ENCODE measurements around the gene RAB11B.
A peak's percentile ranks its signal among the peaks of the same experiment; 100 is the strongest.
"Not testable (repeated sequence)": the region's sequence is repeated elsewhere in the genome, so short reads cannot be mapped to it uniquely, and the experiment has no call there.

RAB11B gene

DNA sequence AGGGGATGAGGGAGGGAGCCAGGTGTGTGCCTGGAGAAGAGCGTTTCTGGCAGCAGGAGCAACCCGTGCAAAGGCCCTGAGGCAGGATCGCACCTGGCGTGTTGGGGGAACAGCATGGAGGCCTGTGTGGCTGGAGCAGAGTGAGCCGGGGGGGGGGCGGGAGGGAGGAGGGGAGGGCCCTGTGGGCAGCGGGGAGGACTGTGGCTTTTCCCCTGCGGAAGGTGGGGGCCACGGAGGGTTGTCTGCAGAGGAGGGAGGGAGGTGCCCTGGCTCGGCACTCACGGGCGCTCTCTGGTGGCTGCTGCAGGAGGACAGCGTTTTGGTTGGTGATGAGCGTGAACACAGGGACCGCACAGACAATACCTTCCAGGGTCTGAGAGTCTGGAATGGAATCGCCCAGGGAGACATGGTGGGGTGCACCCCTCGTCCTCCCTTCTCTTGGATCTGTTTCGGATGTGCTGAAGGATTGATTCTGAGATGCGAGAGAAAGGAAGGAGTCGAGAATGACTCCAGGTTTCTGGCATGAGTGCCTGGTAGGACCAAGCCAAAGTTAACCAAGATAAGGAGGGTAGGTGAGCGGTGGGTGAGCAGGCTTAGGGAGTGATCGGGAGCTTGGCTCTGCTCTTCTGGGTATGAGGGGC, 6.5 kb downstream of the RAB11B start:
- DNase-seq: peak; percentile 53 to 72

- no peak for DNase-seq
Observed at GRCh38 chr19:8397271-8397670, 7.1 kb downstream of the RAB11B start.

- no peak for DNase-seq
Observed at GRCh38 chr19:8397746-8398310, 7.7 kb downstream of the RAB11B start.

DNA sequence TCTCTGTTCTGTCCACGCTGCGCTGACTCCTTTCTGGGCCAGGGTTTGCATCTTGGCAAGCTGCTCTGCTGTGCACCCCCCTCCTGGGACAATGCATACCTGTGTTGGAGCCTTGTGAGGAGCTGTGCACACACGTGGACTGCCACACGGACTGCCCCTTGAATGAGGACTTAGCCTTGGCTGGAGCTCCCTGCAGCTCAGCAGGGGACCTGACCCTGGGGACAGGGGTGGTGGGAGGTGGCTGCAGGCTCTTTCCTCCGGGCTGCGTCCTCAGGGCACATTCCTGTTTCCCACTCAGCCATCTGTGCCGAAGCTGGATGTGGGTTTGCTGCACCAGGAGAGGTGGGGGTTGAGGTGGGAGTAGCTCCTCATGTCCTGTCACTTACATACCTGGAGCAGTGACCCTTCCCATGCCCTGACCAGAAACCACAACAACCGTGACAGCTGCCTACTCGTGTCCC, 8.2 kb downstream of the RAB11B start:
- no peak for DNase-seq

- DNase-seq: no peak
Observed at GRCh38 chr19:8399681-8400188, 9.6 kb downstream of the RAB11B start.

GRCh38 chr19:8401981-8402411, 11.8 kb downstream of the RAB11B start:
- no peak for DNase-seq

- DNase-seq: no peak
Observed at GRCh38 chr19:8403098-8403819, 13.1 kb downstream of the RAB11B start.

- DNase-seq: no peak
Observed at GRCh38 chr19:8403820-8404109, 13.6 kb downstream of the RAB11B start.

GRCh38 chr19:8404391-8405151, 14.4 kb downstream of the RAB11B start:
- DNase-seq: no peak

GRCh38 chr19:8410718-8411117, 20.6 kb downstream of the RAB11B start:
- DNase-seq: not testable (repeated sequence)

GRCh38 chr19:8412783-8413628, 22.8 kb downstream of the RAB11B start, which contains the start of gene MARCHF2:
MARCHF2 (plus strand) TSS chr19:8413305; CDS start chr19:8421841, 8,536 bp downstream.
- peak; percentile 95 to 96 for DNase-seq

DNA sequence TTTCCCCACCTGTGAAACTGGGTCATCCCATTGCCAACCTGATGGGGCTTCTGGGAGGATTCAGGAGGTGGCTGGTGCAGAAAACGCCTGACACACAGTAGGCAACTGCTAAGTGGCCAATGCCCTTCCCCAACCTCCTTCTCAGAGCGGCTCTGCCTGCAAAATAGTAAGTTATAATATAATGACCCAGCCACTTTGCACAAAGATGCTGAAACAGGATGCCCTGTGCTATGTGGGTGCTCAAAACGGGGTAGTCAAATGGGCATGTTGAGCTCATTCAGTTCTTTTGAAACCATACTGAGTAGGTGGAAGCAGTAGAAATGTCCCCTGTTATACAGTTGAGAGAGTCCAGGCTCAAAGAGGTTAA, 23.5 kb downstream of the RAB11B start:
- no peak for DNase-seq

DNA sequence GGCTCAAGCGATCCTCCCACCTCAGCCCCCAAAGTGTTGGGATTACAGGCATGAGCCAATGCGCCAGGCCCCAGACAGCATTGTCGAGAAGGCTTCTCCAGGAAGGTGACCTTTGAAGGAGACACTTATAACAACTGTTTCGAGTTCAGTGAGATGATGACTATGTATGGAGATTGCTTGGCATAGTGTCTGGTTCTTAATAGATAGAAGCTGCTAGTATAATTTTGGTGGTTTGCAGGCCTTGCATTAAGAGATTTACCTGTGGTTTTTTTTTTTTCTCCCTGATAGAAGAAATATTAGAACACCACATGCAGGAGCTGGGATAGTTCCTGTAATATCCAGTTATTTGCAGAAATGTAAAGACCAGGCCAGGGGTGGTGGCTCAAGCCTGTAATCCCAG, 26.6 kb downstream of the RAB11B start:
- no peak for DNase-seq

GRCh38 chr19:8421484-8422461, 31.6 kb downstream of the RAB11B start:
- no peak for DNase-seq

DNA sequence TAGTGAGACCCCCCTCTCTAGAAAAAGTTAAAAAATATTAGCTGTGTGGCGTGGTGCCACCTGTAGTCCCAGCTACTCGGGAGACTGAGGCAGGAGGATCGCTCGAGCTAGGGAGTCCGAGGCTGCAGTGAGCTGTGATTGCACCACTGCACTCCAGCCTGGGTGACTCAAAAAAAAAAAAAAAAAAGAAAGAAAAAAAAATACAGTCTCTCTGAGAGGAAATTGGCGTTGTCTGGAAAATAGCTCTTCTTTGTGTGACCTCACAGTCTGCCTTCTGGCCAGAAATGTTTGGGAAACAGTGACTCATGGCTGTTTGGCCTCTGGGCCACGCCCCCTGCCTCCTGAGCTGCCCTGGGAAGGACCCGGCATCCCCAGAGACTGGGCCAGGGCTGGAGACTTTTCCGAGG, 33.7 kb downstream of the RAB11B start:
- DNase-seq: no peak

- not testable (repeated sequence) for DNase-seq
Observed at GRCh38 chr19:8425331-8425730, 35.2 kb downstream of the RAB11B start.

DNA sequence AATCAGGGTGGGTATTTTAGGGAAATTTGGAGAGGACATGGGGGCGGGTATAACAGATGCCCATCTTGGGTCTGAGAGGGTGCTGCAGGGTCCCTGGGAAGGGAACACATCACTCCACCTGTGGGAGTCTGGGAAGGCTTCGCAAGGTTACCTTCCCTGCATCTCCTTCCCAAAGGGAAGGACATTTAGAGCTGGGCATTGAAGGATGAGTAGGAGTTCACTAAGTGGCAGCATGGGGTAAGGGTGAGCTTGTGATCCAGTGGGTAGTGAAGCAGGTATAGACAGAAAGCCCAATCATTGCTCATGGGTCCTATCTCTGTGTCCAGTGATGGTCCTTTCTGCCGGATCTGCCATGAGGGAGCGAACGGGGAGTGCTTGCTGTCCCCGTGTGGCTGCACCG, 36.1 kb downstream of the RAB11B start:
- DNase-seq: no peak

DNA sequence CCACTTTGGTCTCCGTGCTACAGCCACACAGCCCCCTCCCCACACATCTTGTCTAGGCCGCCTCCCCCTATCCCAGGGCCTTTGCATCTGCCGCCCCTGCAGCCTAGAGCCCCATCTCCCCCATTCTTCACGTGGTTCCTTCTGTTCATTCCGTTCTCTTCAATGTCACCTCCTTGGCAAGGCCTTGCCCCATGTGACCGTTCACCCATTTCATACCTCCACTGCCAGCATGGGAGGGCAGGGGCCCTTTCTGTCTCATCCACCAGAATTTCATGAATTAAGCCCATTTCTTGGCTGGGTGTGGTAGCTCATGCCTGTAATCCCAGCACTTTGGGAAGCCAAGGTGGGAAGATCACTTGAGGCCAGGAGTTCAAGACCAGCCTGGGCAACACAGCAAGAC, 38.9 kb downstream of the RAB11B start:
- no peak for DNase-seq

DNA sequence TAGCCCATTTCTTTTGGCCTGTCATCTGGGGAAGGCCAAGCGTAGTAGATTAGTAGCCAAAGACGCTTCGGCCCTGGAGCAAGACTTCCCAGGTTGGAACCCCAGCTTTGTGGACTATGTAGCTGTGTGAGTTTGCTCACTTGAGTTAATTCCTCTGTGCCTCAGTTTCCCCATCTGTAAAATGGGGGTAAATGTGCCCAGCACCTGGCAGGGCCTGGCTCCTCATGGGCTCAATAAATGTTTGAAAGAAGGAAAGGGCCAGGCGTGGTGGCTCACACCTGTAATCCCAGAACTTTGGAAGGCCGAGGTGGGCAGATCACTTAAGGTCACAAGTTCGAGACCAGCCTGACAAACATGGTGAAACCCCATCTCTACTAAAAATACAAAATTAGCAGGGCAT, 39.7 kb downstream of the RAB11B start:
- DNase-seq: no peak

- no peak for DNase-seq
Observed at GRCh38 chr19:8430650-8431049, 40.5 kb downstream of the RAB11B start.

- no peak for DNase-seq
Observed at GRCh38 chr19:8438236-8438635, 48.1 kb downstream of the RAB11B start.

All from stimulated activated CD4-positive, alpha-beta T cell treated with anti-CD3 and anti-CD28 coated beads, Interleukin-4, amount 100 ng/mL, for 4 hours (primary cell).